ENCODE data around the gene DHFR2. TPM values are rescaled to one million over a fixed set of nuclear protein-coding genes. Genes with fewer than 3 reads are reported as not detected.
A peak's percentile ranks its signal among the peaks of the same experiment; 100 is the strongest.
"Not testable (repeated sequence)": the region's sequence is repeated elsewhere in the genome, so short reads cannot be mapped to it uniquely, and the experiment has no call there.

Gene DHFR2
- 3.4 TPM for total RNA-seq
- long read RNA-seq, partial matches to known transcripts: 0 of 5 reads
- long read RNA-seq, other reads (novel, unspliced or antisense): 2 of 5 reads

- intact Hi-C loops (cut with DNase I): loop anchor here (10.0 kb wide), 1 partner anchor 88 kb away; the partner anchor contains the start of gene PROS1
- peak; percentile 93 for DNase-seq (ENCODE audit: low spot score)
These were observed at the start of gene DHFR2, which contains the start of gene NSUN3 for GRCh38 chr3:94062513-94063404. Gene DHFR2 (minus strand): TSS chr3:94062916. CDS start chr3:94061511, 1,405 bp downstream. Gene NSUN3 (plus strand): TSS chr3:94063061. CDS start chr3:94063127, 66 bp downstream.

GRCh38 chr3:94110854-94111253, 48.1 kb upstream of the DHFR2 start:
- no peak for DNase-seq (ENCODE audit: low spot score)
- intact Hi-C loops (cut with DNase I): no loop called here

DNA sequence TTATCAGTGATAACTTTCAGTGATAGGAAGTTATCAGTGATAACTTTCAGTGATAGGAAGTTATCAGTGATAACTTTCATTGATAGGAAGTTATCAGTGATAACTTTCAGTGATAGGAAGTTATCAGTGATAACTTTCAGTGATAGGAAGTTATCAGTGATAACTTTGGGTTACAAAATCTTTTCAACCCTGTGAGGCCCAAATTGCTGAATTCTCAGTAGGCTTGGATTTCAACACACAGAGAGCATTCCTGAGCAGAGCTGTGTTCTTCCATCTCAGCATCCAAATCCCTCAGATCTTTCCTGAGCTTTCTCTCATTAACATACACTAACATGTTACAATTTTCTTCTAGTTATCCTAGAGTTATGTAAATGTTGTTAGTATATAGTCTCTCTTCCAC, 47.5 kb upstream of the DHFR2 start:
- intact Hi-C loops (cut with DNase I); DNase-seq (ENCODE audit: low spot score): not testable (repeated sequence)

- intact Hi-C loops (cut with DNase I): no loop called here
- no peak for DNase-seq (ENCODE audit: low spot score)
These were observed 43.6 kb upstream of the DHFR2 start for GRCh38 chr3:94106268-94106667.

- DNase-seq (ENCODE audit: low spot score): no peak
These were observed 39.1 kb upstream of the DHFR2 start for GRCh38 chr3:94101860-94102259.

DNA sequence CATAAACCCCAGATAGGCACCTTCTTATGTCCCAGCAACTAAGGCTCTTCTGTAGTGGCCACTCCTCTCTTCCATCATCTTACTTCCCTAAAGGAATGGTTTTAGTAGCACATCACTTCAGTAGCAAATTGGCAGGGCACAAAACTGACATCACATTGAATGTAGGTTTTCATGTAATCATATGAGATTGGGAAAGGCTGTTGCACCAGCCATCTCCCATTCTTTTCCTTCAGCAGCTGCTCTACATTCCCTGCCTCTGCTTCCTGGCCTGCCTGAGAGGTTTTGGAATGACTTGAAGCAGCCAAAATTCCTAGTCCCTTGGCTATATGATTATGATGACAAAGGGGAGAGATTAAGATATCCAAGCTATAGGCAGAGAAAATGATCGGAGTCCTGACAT, 36.6 kb upstream of the DHFR2 start:
- DNase-seq (ENCODE audit: low spot score): no peak
- intact Hi-C loops (cut with DNase I): no loop called here

More at GRCh38 chr3:94101860-94102259, 39.1 kb upstream of the DHFR2 start:
- intact Hi-C loops (cut with DNase I): no loop called here

DNA sequence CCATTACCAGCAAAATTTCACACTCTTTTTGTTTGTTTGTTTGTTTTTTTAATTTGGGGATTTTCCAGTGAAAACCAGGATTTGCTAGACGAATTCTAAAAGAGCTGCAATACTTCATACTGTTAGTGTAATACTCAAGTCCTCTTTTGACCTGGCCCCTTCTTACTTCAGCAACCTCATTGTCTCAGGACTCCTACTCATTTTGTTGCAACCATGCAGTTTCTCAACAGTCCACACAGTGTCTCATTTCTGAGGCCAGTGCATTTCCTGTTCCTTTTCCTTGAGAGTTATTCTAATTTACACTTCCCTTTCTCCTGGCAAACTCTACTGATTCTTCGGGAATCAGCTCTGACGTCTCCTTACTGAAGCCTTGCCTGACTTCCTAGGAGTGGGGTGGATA, 35.7 kb upstream of the DHFR2 start:
- no peak for DNase-seq (ENCODE audit: low spot score)
- intact Hi-C loops (cut with DNase I): no loop called here

GRCh38 chr3:94095111-94095510, 32.4 kb upstream of the DHFR2 start:
- no peak for DNase-seq (ENCODE audit: low spot score)
- intact Hi-C loops (cut with DNase I): no loop called here

DNA sequence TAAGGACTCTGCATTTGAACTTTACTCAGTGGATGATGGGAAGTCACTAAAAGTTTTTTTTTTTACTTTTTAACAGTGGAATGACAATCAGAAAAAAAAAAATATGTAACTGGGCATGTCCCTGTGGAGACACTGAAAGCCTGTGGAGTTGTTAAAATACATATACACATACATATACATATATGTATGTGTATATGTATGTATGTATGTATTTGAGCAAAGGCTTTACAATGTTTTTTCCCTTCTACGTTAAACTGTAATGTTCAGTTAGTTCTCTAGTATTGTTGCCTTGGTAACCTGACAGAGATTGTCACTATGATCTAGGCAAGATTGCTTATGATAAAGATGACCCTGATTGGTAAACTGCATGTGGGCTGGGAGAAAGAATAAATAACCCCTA, 30.4 kb upstream of the DHFR2 start:
- intact Hi-C loops (cut with DNase I): no loop called here
- no peak for DNase-seq (ENCODE audit: low spot score)

DNA sequence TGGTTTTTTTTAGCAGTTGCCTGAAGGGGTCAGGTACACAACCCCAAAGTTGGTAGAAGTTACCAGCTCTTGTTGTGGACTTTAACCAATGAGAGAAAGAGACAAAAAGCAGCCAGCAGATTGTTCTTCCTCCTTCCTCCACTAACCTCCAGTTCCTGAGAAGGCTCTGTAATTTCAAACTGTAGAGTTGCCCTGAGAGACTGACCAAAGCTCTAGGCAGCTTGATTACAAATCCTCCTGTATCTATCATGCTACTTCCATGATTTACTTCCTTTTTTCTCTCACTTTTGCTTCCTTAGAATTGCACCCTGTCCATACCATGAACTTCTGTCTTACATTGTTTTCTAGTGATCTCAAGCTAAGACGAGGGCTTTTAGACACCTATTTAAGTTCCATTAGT, 29.4 kb upstream of the DHFR2 start:
- intact Hi-C loops (cut with DNase I): no loop called here
- DNase-seq (ENCODE audit: low spot score): no peak

DNA sequence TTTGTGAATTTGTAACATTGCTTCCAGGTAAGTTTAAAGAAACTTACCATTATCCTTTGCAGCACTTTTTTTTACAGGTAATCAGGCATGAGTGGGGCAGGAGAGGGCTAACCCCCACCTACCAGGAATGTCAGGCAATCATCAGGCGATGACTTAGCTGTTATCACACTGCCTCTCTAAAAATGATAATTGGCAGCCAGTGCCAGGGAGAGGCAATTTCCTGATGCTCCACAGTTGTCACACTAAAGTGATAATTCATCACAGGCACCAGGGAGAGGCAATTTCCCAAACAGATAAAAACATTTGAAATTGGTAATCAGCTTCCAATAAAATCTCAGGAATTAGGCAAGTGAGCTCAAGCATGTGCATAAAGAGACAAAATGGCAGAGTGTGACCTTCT, 26.4 kb upstream of the DHFR2 start:
- no peak for DNase-seq (ENCODE audit: low spot score)
- intact Hi-C loops (cut with DNase I): no loop called here

DNA sequence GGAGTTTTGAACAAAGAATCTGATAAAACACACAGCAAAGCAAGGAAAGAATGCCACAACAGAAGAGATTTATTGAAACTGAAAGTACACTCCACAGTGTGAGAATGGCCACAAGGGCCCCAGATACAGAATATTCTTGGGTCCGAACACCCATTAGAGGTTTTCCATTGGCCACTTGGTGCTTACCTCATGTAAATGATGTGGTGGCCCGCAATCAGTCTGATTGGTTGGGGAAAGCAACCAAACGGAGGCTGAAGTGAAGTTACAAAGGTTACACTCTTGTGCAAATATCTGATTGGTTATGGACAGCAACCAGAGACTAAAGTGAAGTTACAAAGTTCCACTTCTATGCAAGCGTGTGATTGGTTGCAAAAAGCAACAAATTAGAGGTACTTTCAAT, 20.5 kb upstream of the DHFR2 start:
- intact Hi-C loops (cut with DNase I): no loop called here
- DNase-seq (ENCODE audit: low spot score): no peak

- DNase-seq (ENCODE audit: low spot score): no peak
- intact Hi-C loops (cut with DNase I): no loop called here
These were observed 19.7 kb upstream of the DHFR2 start for GRCh38 chr3:94082391-94082937.

DNA sequence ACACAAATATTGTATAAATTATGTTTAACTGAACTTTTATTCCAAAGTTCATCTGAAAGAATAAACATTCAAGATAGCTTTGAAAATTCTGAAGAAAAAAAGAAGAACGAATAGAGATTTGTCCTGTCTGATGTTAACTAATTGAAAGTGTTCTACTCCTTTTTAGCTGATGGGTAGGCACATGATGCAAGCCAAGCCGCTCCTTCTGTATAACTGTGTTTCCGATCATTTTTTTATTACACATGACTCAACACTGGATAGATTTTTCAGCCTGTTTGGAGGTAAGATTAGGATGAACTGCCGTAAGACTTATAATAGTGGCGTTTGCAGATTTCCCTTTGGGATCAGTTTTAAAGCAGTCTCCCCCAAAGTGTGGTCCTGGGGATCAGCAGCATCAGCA, 19.2 kb upstream of the DHFR2 start:
- DNase-seq (ENCODE audit: low spot score): no peak
- intact Hi-C loops (cut with DNase I): no loop called here

GRCh38 chr3:94080552-94080951, 17.8 kb upstream of the DHFR2 start:
- DNase-seq (ENCODE audit: low spot score); intact Hi-C loops (cut with DNase I): not testable (repeated sequence)

- intact Hi-C loops (cut with DNase I): no loop called here
These were observed 13.3 kb upstream of the DHFR2 start for GRCh38 chr3:94076055-94076454.

DNA sequence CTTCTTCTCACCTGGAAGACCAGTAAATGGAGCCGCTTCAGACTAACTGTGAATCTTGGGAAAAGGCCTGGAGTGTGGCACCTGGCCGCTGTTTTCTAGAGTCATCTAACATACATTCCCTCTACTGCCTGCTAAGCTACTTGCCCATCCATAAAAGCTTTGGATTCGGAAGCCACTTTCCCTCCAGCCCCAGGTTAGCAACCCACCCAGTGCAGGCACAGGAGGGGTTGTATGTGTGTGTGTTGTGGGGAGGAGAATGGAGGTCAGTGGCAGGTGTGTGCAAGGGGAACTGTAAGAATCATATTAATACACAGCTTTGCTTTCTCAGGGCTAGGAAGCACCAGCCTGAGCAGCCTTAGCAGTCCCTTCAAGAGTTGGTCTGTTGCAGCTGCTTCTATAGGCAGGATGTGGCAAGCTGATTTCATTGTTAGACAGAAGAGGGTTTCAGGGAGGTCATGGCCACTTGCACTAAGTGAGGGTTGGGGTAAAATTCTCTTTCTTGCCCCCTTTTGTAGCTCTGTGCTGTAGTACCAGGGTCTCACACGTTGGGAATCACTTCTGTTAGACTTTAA, 9.1 kb upstream of the DHFR2 start:
- intact Hi-C loops (cut with DNase I): no loop called here
- no peak for DNase-seq (ENCODE audit: low spot score)

More at GRCh38 chr3:94076055-94076454, 13.3 kb upstream of the DHFR2 start:
- no peak for DNase-seq (ENCODE audit: low spot score)

DNA sequence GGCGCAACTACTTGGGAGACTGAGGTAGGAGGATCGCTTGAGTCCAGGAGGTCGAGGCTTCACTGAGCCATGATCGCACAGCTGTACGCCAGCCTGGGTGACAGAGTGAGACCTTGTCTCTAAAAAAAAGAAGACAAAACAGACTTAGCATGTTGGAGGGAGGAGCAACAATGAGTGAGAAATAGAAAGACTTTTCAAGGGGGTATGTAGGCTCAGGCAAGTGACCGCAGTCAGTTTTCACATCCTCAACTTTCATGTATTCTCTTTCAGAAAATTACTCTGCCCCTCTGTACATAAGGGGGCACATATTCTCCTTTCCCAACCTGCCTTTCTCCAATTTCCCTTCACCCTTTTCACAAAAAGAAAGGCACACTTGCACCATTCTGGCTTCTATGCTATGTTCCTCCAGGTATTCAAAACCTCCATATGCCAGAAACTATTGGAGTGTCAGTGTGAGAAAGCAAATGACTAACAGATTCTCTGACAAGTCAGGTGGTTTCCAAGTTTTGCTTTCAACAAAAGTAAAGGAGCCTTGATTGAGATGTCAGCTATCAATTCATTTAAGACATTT, 7.7 kb upstream of the DHFR2 start:
- intact Hi-C loops (cut with DNase I): no loop called here
- no peak for DNase-seq (ENCODE audit: low spot score)

GRCh38 chr3:94069194-94069813, 6.6 kb upstream of the DHFR2 start:
- intact Hi-C loops (cut with DNase I): loop anchor here (1.0 to 10.0 kb wide), 3 partner anchors 65 to 163 kb away; partner anchors contain the start of gene PROS1
- DNase-seq (ENCODE audit: low spot score): no peak

All from cardiac septum (tissue), 1 donor.